HepG2 (cell line): ENCODE measurements around the gene SERTAD1. TPM values are rescaled to one million over a fixed set of nuclear protein-coding genes. Genes with fewer than 3 reads are reported as not detected.

Source experiments
- DMTF1 ChIP-seq: sonication (generic); formaldehyde crosslinking; IDR thresholded peaks from 2 replicates; pipeline ENCODE4 v1.4.0; 2020; ENCODE audit warnings: mild to moderate bottlenecking, missing genetic modification reagents
- GABPB1 ChIP-seq: IDR thresholded peaks from 2 replicates; pipeline ENCODE4 v1.6.1; 2016; ENCODE audit warnings: mild to moderate bottlenecking, missing genetic modification reagents, moderate library complexity, missing compliant biosample characterization
- KDM3A ChIP-seq: IDR thresholded peaks from 2 replicates; pipeline ENCODE4 v1.6.1; 2018; ENCODE audit warnings: low read depth, missing compliant biosample characterization
- KMT2A ChIP-seq: sonication (generic); formaldehyde crosslinking; IDR thresholded peaks from 2 replicates; pipeline ENCODE4 v1.4.0; 2020; ENCODE audit warnings: missing genetic modification reagents
- NFRKB ChIP-seq: fragments of 450-650 bp; IDR thresholded peaks from 2 replicates; pipeline ENCODE4 v1.6.1; 2017
- PPARG ChIP-seq: conservative IDR thresholded peaks from 2 replicates; pipeline ENCODE4 v1.6.1; 2016; ENCODE audit warnings: missing biosample characterization, missing genetic modification reagents
- RAD21 ChIP-seq: fragments of 450-650 bp; formaldehyde crosslinking; IDR thresholded peaks from 2 replicates; pipeline ENCODE4 v1.5.0; 2020; ENCODE audit warnings: mild to moderate bottlenecking
- SOX5 ChIP-seq: IDR thresholded peaks from 2 replicates; pipeline ENCODE4 v1.6.1; 2016; ENCODE audit warnings: borderline replicate concordance
- SUZ12 ChIP-seq: fragments of 150-350 bp; IDR thresholded peaks from 2 replicates; pipeline ENCODE4 v1.6.1; 2014; ENCODE audit warnings: low read depth, low read length
- THAP8 ChIP-seq: sonication (generic); formaldehyde crosslinking; IDR thresholded peaks from 2 replicates; pipeline ENCODE4 v1.5.1; 2020; ENCODE audit warnings: missing genetic modification reagents, mild to moderate bottlenecking, borderline replicate concordance
- ZBTB3 ChIP-seq: sonication (generic); formaldehyde crosslinking; IDR thresholded peaks from 2 replicates; pipeline ENCODE4 v1.4.0; 2020; ENCODE audit warnings: low read depth, mild to moderate bottlenecking, moderate library complexity, missing genetic modification reagents, borderline replicate concordance
- ZBTB7B ChIP-seq: sonication (generic); formaldehyde crosslinking; IDR thresholded peaks from 2 replicates; pipeline ENCODE4 v1.4.0; 2020; ENCODE audit warnings: missing genetic modification reagents
- ZHX2 ChIP-seq, 2 experiments: sonication (generic) in 1 of 2; formaldehyde crosslinking in 1 of 2; IDR thresholded peaks; 2 replicates each; pipeline versions ENCODE4 v1.6.1 to v1.9.0; 2014 to 2022; ENCODE audit warnings: antibody characterized with exemption in 1 of 2, borderline replicate concordance in 1 of 2, inconsistent platforms in 1 of 2, low read depth in 1 of 2, missing genetic modification reagents in 1 of 2
- ZNF564 ChIP-seq: sonication (generic); formaldehyde crosslinking; IDR thresholded peaks from 2 replicates; pipeline ENCODE4 v1.8.1; 2023; ENCODE audit warnings: mild to moderate bottlenecking, missing genetic modification reagents
- ZNF572 ChIP-seq: sonication (generic); formaldehyde crosslinking; IDR thresholded peaks from 2 replicates; pipeline ENCODE4 v1.5.1; 2020; ENCODE audit warnings: mild to moderate bottlenecking, missing genetic modification reagents
- ZNF597 ChIP-seq: sonication (generic); formaldehyde crosslinking; IDR thresholded peaks from 2 replicates; pipeline ENCODE4 v1.5.0; 2020; ENCODE audit warnings: missing genetic modification reagents
- ZSCAN22 ChIP-seq: sonication (generic); formaldehyde crosslinking; IDR thresholded peaks from 2 replicates; pipeline ENCODE4 v1.4.0; 2020; ENCODE audit warnings: mild to moderate bottlenecking, missing genetic modification reagents
- polyA plus RNA-seq, 8 experiments: library from polyadenylated mRNA; depleted of rRNA in 3 of 8; stranded (reverse) in 7 of 8; unstranded in 1 of 8; fragments of >200 nt; fragmentation: Illumina TruSeq in 4 of 8; extraction: Trizol in 4 of 8; gene quantifications; 2 replicates each; pipeline versions ENCODE4 v1.2.1 to v1.2.3, GENCODE V29; 2011 to 2016; ENCODE audit warnings: low read depth in 4 of 8, missing spikeins in 1 of 8, mixed read lengths in 1 of 8; ENCODE audit not compliant: insufficient read depth in 1 of 8
- total RNA-seq, 5 experiments: library from RNA; depleted of rRNA; stranded (reverse); fragments of >200 nt; fragmentation: Illumina TruSeq; extraction: Trizol; gene quantifications; 2 replicates each; pipeline ENCODE4 v1.2.3, GENCODE V29; 2016; ENCODE audit warnings: low read depth in 1 of 5
- TF ChIP-seq, protein P1 (sequence below): IDR thresholded peaks from 2 replicates; pipeline ENCODE4 v1.6.1; 2016; ENCODE audit warnings: mild to moderate bottlenecking

SERTAD1 gene
- total and polyA plus RNA-seq, 2 of the 13 experiments (the other 11 are each of a cell fraction or from before 2014, with no cell fraction given) = 4.3 to 4.5 TPM

GRCh38 chr19:40424637-40425449, 949 bp downstream of the SERTAD1 start (continued):
- TF ChIP-seq KMT2A (CRISPR knock-in tag) (0 out of 2 replicates have a peak, but pooled peaks have one; percentile 18), THAP8 (CRISPR knock-in tag) (peak; percentile 50; the same call in 1 of the 2 replicates), KDM3A (no peak), PPARG (no peak), ZNF564 (CRISPR knock-in tag) (no peak), ZBTB7B (0 out of 2 replicates have a peak, but pooled peaks have one; percentile 50), ZSCAN22 (CRISPR knock-in tag) (0 out of 2 replicates have a peak, but pooled peaks have one; percentile 42), ZNF597 (no peak), DMTF1 (CRISPR knock-in tag) (no peak), RAD21 (CRISPR knock-in tag) (no peak), ZNF572 (CRISPR knock-in tag) (no peak), NFRKB (no peak), SUZ12 (no peak), GABPB1 (CRISPR knock-in tag) (no peak), SOX5 (no peak), ZBTB3 (CRISPR knock-in tag) (no peak), ZHX2 (IDR thresholded peaks at IDR 0.05; ENCODE audit: low read depth) (no peak), ZHX2 (CRISPR knock-in tag; IDR thresholded peaks at IDR 0.05; ENCODE audit: borderline replicate concordance) (no peak)
- TF ChIP-seq, protein P1, sequence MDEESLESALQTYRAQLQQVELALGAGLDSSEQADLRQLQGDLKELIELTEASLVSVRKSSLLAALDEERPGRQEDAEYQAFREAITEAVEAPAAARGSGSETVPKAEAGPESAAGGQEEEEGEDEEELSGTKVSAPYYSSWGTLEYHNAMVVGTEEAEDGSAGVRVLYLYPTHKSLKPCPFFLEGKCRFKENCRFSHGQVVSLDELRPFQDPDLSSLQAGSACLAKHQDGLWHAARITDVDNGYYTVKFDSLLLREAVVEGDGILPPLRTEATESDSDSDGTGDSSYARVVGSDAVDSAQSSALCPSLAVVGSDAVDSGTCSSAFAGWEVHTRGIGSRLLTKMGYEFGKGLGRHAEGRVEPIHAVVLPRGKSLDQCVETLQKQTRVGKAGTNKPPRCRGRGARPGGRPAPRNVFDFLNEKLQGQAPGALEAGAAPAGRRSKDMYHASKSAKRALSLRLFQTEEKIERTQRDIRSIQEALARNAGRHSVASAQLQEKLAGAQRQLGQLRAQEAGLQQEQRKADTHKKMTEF (CRISPR knock-in tag) = no peak
